Smooth muscle cell (in vitro differentiated cells): ENCODE results near the gene PRKAG2. TPM values are rescaled to one million over a fixed set of nuclear protein-coding genes. Genes with fewer than 3 reads are reported as not detected.

Source experiments
- DNase-seq: peaks from one replicate; lab custom pipeline; 2025; ENCODE audit not compliant: unreplicated experiment; lab: John Stamatoyannopoulos, UW
- H2AFZ ChIP-seq: fragments of 200-600 bp; sonication (generic); 2 replicates; pipeline ENCODE4 v1.6.0; 2016; ENCODE audit warnings: antibody characterized with exemption, low read depth, mild to moderate bottlenecking
- H3F3A ChIP-seq: fragments of 200-600 bp; sonication (generic); 2 replicates; pipeline ENCODE4 v1.6.0; 2017; ENCODE audit warnings: antibody characterized with exemption, low read depth
- H3K27ac ChIP-seq: fragments of 200-600 bp; sonication (generic); 2 replicates; pipeline ENCODE4 v1.5.1; 2016; ENCODE audit warnings: low read depth, mild to moderate bottlenecking
- H3K27me3 ChIP-seq: fragments of 200-600 bp; sonication (generic); 2 replicates; pipeline ENCODE4 v1.6.1; 2016; ENCODE audit warnings: low read depth, mild to moderate bottlenecking
- H3K36me3 ChIP-seq: fragments of 200-600 bp; sonication (generic); 2 replicates; pipeline ENCODE4 v1.5.1; 2016; ENCODE audit warnings: low read depth
- H3K4me1 ChIP-seq: fragments of 200-600 bp; sonication (generic); 2 replicates; pipeline ENCODE4 v1.5.1; 2016; ENCODE audit warnings: low read depth
- H3K4me2 ChIP-seq: fragments of 200-600 bp; sonication (generic); 2 replicates; pipeline ENCODE4 v1.6.0; 2016; ENCODE audit warnings: mild to moderate bottlenecking
- H3K4me3 ChIP-seq: fragments of 200-600 bp; sonication (generic); 2 replicates; pipeline ENCODE4 v1.5.1; 2016; ENCODE audit warnings: mild to moderate bottlenecking
- H3K79me2 ChIP-seq: fragments of 200-600 bp; sonication (generic); 2 replicates; pipeline ENCODE4 v1.6.0; 2016; ENCODE audit warnings: low read depth, mild to moderate bottlenecking
- H3K9ac ChIP-seq: fragments of 200-600 bp; sonication (generic); 2 replicates; pipeline ENCODE4 v1.6.0; 2016; ENCODE audit warnings: low read depth
- H3K9me3 ChIP-seq: fragments of 200-600 bp; sonication (generic); replicated peaks from 2 replicates; pipeline ENCODE4 v1.5.1; 2016; ENCODE audit warnings: low read depth
- H4K20me1 ChIP-seq: fragments of 200-600 bp; sonication (generic); 2 replicates; pipeline ENCODE4 v1.6.0; 2016; ENCODE audit warnings: low read depth
- WGBS: methylation state at CpG from one replicate; pipeline ENCODE4 v1.1.7; 2016; ENCODE audit warnings: low lambda C conversion rate; 5-methylcytosine and 5-hydroxymethylcytosine counted together
- polyA plus RNA-seq: library from polyadenylated mRNA; unstranded; fragments of >200 nt; fragmentation: Nextera tagmentation; extraction: Ambion mirVana; gene quantifications from 2 replicates; pipeline ENCODE4 v1.2.1, GENCODE V29; 2016
- total RNA-seq: library from RNA; depleted of rRNA; stranded (reverse); fragments of >200 nt; gene quantifications from 2 replicates; pipeline ENCODE4 v1.2.3, GENCODE V29; 2014
- TF ChIP-seq, protein P1 (sequence below): fragments of 200-600 bp; sonication (generic); IDR thresholded peaks from 2 replicates; pipeline ENCODE4 v1.5.1; 2017; ENCODE audit warnings: borderline replicate concordance, mild to moderate bottlenecking, antibody characterized with exemption; ENCODE audit not compliant: insufficient read depth, poor library complexity, severe bottlenecking

Gene PRKAG2
- total and polyA plus RNA-seq, 2 experiments from 2014 or later = 3.5 to 3.9 TPM

DNA sequence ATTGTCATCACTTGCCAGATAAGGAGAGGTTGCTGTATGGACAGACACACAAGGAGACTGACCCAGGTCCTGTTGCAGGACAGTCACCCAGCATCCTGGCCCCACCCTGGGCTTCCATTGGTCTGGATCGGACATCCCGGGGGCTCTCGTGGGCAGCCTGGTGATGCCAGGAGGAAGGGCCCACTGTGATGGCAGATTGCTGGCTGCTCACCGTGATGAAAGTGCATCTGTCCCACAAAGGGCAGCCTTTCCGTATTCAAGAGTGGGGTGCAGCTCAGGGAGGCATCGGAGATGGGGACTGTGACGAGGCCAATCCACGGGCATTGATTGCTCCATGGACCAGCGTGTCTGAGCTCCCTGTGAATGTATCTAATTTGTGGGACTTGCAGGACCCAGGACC, 41.3 kb downstream of the PRKAG2 start:
- Histone ChIP-seq H3K9me3 (no peaks in the 10 kb centered on the region), H3K36me3 (no peaks in the 10 kb centered on the region), H3K9ac (no peak overlapping the region), H3K79me2 (no peaks in the 10 kb centered on the region), H4K20me1 (no peaks in the 10 kb centered on the region), H3K4me3 (no peak overlapping the region), H2AFZ (no peak overlapping the region), H3K4me1 (peaks cover 16% of the 10 kb centered on the region), H3K4me2 (no peak overlapping the region), H3K27me3 (no peaks in the 10 kb centered on the region), H3F3A (no peaks in the 10 kb centered on the region), H3K27ac (no peak overlapping the region)
- WGBS = 93% methylated on average over 9 of the region's 9 CpGs
- DNase-seq = no peak
- TF ChIP-seq, protein P1, sequence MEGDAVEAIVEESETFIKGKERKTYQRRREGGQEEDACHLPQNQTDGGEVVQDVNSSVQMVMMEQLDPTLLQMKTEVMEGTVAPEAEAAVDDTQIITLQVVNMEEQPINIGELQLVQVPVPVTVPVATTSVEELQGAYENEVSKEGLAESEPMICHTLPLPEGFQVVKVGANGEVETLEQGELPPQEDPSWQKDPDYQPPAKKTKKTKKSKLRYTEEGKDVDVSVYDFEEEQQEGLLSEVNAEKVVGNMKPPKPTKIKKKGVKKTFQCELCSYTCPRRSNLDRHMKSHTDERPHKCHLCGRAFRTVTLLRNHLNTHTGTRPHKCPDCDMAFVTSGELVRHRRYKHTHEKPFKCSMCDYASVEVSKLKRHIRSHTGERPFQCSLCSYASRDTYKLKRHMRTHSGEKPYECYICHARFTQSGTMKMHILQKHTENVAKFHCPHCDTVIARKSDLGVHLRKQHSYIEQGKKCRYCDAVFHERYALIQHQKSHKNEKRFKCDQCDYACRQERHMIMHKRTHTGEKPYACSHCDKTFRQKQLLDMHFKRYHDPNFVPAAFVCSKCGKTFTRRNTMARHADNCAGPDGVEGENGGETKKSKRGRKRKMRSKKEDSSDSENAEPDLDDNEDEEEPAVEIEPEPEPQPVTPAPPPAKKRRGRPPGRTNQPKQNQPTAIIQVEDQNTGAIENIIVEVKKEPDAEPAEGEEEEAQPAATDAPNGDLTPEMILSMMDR = no peak

GRCh38 chr7:151834271-151835035, 42.5 kb downstream of the PRKAG2 start:
- H3K27me3 ChIP-seq = no peaks in the 10 kb centered on the region
- no peaks in the 10 kb centered on the region for H3K36me3 ChIP-seq
- WGBS = 91% methylated on average over 23 of the region's 23 CpGs
- H2AFZ ChIP-seq = no peak overlapping the region
- TF ChIP-seq, protein P1 = no peak
- no peaks in the 10 kb centered on the region for H4K20me1 ChIP-seq
- no peak overlapping the region for H3K4me2 ChIP-seq
- no peak for DNase-seq
- H3K4me1 ChIP-seq = peaks cover 16% of the 10 kb centered on the region
- H3K9me3 ChIP-seq = no peaks in the 10 kb centered on the region
- no peaks in the 10 kb centered on the region for H3F3A ChIP-seq
- no peak overlapping the region for H3K4me3 ChIP-seq
- H3K79me2 ChIP-seq = no peaks in the 10 kb centered on the region
- H3K27ac ChIP-seq = no peak overlapping the region
- H3K9ac ChIP-seq = no peak overlapping the region

DNA sequence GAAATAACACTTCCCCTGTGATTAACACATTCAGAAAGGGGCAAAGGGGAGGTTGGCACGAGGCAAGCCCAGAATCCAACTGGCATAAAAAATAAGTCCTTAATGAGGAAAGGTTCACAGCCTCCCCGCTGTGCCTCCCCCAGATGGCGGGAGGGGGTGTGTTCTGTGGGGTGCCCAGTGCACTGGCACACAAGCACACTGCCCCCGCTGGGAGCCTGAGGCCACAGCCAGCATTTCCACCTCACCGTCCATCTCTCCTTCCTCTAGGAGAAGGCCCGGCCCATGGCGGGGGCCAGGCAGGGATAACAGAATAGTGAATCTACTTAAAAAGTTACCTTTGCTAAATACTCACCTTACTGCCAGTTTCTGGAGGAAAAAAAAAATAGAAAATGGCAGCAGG, 43.2 kb downstream of the PRKAG2 start:
- 83% methylated on average over 7 of the region's 7 CpGs for WGBS
- Histone ChIP-seq H3K4me3 (no peak overlapping the region), H3K9me3 (no peaks in the 10 kb centered on the region), H3K27me3 (no peaks in the 10 kb centered on the region), H3K27ac (no peak overlapping the region), H3K79me2 (no peaks in the 10 kb centered on the region), H3F3A (no peaks in the 10 kb centered on the region), H3K4me1 (peaks cover 16% of the 10 kb centered on the region), H3K4me2 (no peak overlapping the region), H3K9ac (no peak overlapping the region), H2AFZ (no peak overlapping the region), H3K36me3 (no peaks in the 10 kb centered on the region), H4K20me1 (no peaks in the 10 kb centered on the region)
- DNase-seq = no peak
- TF ChIP-seq, protein P1 = no peak

GRCh38 chr7:151833213-151833651, 43.7 kb downstream of the PRKAG2 start:
- Histone ChIP-seq H3K36me3 (no peaks in the 10 kb centered on the region), H3F3A (no peaks in the 10 kb centered on the region), H3K27ac (no peak overlapping the region), H4K20me1 (no peaks in the 10 kb centered on the region), H3K9me3 (no peaks in the 10 kb centered on the region), H3K4me1 (peaks cover 15% of the 10 kb centered on the region), H2AFZ (no peak overlapping the region), H3K79me2 (no peaks in the 10 kb centered on the region), H3K4me3 (no peak overlapping the region), H3K27me3 (no peaks in the 10 kb centered on the region), H3K9ac (no peak overlapping the region), H3K4me2 (no peak overlapping the region)
- no peak for DNase-seq
- WGBS = 86% methylated on average over 14 of the region's 14 CpGs
- TF ChIP-seq, protein P1 = no peak
